ENCODE measurements around the gene THAP10.

DNA sequence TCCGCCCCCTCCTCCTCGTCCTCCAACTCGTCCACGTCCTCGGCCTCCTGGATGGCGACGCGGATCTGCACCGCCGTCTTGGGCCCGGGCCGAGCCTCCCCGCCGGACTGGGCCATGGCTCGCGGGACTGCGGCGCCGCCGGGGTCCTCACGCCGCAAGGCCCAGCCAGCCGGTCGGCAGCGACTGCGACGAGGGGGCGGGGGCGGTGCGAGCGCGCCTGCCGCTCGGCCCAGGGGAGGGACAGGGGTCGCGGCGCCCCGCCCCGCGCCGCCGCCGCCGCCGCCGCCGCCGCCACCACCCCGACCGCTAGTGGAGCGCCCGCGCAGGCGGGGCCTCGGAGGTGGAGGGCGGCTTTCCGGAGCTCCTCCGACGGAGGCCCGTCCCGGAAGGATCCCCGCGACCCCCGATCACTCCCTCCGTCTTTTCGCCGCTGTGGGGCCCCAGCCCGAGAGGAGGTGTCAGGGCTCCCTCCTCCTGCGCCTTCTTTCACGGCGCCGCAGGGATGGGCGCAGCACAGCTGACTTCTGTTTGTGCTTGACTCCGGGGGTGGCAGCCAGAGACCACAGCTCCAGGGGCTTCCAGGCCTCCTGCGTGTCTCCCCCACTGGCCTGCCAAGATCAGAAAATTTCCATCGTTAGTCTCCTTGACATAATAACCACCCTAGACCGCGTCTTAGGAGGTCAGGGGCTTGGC, 38.1 kb downstream of the THAP10 start, which contains the start of gene LARP6:
- TF ChIP-seq GATAD2A (IDR thresholded peaks at IDR 0.05) (no peak), FIP1L1 (IDR thresholded peaks at IDR 0.05; ENCODE audit: low read depth, low read length, poor library complexity, severe bottlenecking) (no peak), EGR1 (conservative IDR thresholded peaks at IDR 0.05) (no peak)
- TF ChIP-seq, protein P1, sequence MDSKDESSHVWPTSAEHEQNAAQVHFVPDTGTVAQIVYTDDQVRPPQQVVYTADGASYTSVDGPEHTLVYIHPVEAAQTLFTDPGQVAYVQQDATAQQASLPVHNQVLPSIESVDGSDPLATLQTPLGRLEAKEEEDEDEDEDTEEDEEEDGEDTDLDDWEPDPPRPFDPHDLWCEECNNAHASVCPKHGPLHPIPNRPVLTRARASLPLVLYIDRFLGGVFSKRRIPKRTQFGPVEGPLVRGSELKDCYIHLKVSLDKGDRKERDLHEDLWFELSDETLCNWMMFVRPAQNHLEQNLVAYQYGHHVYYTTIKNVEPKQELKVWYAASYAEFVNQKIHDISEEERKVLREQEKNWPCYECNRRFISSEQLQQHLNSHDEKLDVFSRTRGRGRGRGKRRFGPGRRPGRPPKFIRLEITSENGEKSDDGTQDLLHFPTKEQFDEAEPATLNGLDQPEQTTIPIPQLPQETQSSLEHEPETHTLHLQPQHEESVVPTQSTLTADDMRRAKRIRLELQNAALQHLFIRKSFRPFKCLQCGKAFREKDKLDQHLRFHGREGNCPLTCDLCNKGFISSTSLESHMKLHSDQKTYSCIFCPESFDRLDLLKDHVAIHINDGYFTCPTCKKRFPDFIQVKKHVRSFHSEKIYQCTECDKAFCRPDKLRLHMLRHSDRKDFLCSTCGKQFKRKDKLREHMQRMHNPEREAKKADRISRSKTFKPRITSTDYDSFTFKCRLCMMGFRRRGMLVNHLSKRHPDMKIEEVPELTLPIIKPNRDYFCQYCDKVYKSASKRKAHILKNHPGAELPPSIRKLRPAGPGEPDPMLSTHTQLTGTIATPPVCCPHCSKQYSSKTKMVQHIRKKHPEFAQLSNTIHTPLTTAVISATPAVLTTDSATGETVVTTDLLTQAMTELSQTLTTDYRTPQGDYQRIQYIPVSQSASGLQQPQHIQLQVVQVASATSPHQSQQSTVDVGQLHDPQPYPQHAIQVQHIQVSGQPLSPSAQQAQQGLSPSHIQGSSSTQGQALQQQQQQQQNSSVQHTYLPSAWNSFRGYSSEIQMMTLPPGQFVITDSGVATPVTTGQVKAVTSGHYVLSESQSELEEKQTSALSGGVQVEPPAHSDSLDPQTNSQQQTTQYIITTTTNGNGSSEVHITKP (IDR thresholded peaks at IDR 0.05; ENCODE audit: partially characterized antibody) = no peak

Measured in K562 (cell line).